IPS-20b (cell line): ENCODE measurements around the gene MAGIX.
"Not testable (repeated sequence)": the region's sequence is repeated elsewhere in the genome, so short reads cannot be mapped to it uniquely, and the experiment has no call there.

Experiments
- H3K27ac ChIP-seq: one replicate; pipeline ENCODE4 v1.5.1; 2013; ENCODE audit warnings: low read length
- H3K27me3 ChIP-seq: 2 replicates; pipeline ENCODE4 v1.6.1; 2013; ENCODE audit warnings: mild to moderate bottlenecking, low read length, inconsistent platforms; ENCODE audit not compliant: insufficient read depth
- H3K36me3 ChIP-seq: 2 replicates; pipeline ENCODE4 v1.6.1; 2013; ENCODE audit warnings: low read depth, mild to moderate bottlenecking, inconsistent platforms, low read length, moderate library complexity; ENCODE audit not compliant: insufficient read depth
- H3K4me1 ChIP-seq: 2 replicates; pipeline ENCODE4 v1.6.1; 2013; ENCODE audit warnings: mild to moderate bottlenecking, control low read depth, inconsistent platforms, low read length, moderate library complexity; ENCODE audit not compliant: insufficient read depth
- H3K4me3 ChIP-seq: 2 replicates; pipeline ENCODE4 v1.5.1; 2013; ENCODE audit warnings: mild to moderate bottlenecking, low read length, inconsistent platforms
- H3K9ac ChIP-seq: 2 replicates; pipeline ENCODE4 v1.6.1; 2013; ENCODE audit warnings: low read depth, mild to moderate bottlenecking, inconsistent platforms, low read length, moderate library complexity
- H3K9me3 ChIP-seq: 2 replicates; pipeline ENCODE4 v1.6.1; 2013; ENCODE audit warnings: mild to moderate bottlenecking, low read depth, low read length, inconsistent platforms; ENCODE audit not compliant: insufficient read depth

The MAGIX gene

GRCh38 chrX:49162620-49163019 lies at the start of gene MAGIX:
Gene MAGIX, plus strand, starts transcription at chrX:49162758. Its CDS starts 132 bp downstream, at chrX:49162890.
- Histone ChIP-seq H3K4me1 (no peaks in the 10 kb centered on the region; the same call in 1 of the 2 replicates), H3K9me3 (no peaks in the 10 kb centered on the region), H3K36me3 (no peaks in the 10 kb centered on the region), H3K9ac (no peak within 1 kb of the TSS), H3K27ac (no peak within 1 kb of the TSS), H3K4me3 (peak within 1 kb of the TSS; percentile 60; the same call in 1 of the 2 replicates), H3K27me3 (peaks cover 71% of the 10 kb centered on the region)

- Histone ChIP-seq H3K9me3 (no peaks in the 10 kb centered on the region), H3K4me3 (no peak overlapping the region), H3K27ac (no peak overlapping the region), H3K36me3 (peaks cover 35% of the 10 kb centered on the region), H3K9ac (no peak overlapping the region), H3K27me3 (no peaks in the 10 kb centered on the region), H3K4me1 (no peaks in the 10 kb centered on the region)
Measured at GRCh38 chrX:49116076-49116475, 46.5 kb upstream of the MAGIX start.

GRCh38 chrX:49116716-49117115 lies 45.8 kb upstream of the MAGIX start:
- Histone ChIP-seq H3K36me3 (peaks cover 40% of the 10 kb centered on the region), H3K4me3 (no peak overlapping the region), H3K27me3 (no peaks in the 10 kb centered on the region), H3K9ac (no peak overlapping the region), H3K9me3 (no peaks in the 10 kb centered on the region), H3K4me1 (no peaks in the 10 kb centered on the region), H3K27ac (no peak overlapping the region)

DNA sequence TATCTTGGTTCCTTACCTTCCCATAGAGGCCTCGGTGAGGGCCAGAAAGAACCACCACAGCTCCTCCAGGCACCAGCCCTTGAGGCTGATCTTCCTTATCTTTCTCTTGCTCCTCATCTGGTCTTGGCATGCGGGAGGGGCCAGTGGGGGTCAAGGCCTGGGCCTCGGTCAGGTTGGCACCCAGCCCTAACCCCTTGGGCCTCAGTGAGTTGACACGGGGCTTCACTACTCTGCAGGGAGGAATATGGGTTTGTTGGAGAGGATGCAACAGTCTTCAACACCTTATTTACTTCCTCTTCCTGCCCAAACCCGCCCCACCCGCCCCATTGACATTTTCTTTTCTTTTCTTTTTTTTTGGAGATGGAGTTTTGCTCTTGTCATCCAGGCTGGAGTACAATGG lies 45.0 kb upstream of the MAGIX start:
- no peak overlapping the region for H3K9ac ChIP-seq
- H3K9me3 ChIP-seq = no peaks in the 10 kb centered on the region
- no peaks in the 10 kb centered on the region for H3K27me3 ChIP-seq
- no peaks in the 10 kb centered on the region for H3K4me1 ChIP-seq
- no peak overlapping the region for H3K27ac ChIP-seq
- peaks cover 40% of the 10 kb centered on the region for H3K36me3 ChIP-seq
- H3K4me3 ChIP-seq = no peak overlapping the region

DNA sequence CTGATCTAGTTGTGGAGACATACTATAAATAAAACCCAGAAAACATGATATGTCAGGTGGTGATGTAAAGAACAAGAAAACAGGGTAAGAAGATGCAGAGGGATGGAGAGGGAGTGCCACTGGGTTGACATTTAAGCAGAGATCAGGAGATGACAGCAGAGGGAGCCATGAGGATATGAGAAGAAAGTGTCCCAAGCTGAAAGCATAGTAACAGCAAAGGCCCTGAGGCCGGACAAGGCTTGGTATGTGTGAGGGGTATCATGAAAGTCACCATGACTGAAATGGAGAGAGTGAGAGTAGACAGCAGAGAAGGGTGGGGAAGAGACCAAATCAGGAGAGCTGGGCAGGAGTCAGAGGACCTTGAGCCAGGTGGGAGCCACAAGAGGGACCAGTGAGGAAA lies 42.5 kb upstream of the MAGIX start:
- Histone ChIP-seq H3K36me3 (peaks cover 32% of the 10 kb centered on the region), H3K27ac (no peak overlapping the region)

DNA sequence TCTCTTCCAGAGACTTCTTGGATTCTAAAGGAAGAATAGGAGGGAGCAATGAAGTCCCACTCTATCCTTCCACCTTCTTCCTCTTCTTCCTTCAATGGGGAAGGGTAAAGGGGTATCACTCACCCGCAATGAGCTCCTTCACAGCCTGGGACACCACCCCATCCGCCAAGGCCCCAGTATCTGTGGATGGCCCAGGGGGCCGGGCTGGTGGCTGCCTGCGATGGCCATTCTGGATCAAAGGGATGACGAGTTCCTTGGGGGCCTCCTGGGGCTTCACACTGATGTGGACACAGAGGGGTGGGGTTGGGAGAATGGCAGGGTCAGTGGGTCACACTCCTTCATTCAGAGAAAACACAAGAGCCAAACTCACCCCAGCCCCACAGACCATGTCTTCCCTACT lies 40.1 kb upstream of the MAGIX start:
- Histone ChIP-seq H3K4me1 (no peaks in the 10 kb centered on the region), H3K36me3 (peaks cover 18% of the 10 kb centered on the region), H3K9ac (peak overlapping the region; percentile 90; the same call in 1 of the 2 replicates), H3K9me3 (no peaks in the 10 kb centered on the region), H3K27ac (no peak overlapping the region), H3K27me3 (no peaks in the 10 kb centered on the region), H3K4me3 (peak overlapping the region; percentile 96)

More for the DNA sequence above, 42.5 kb upstream of the MAGIX start:
- Histone ChIP-seq H3K4me3 (no peak overlapping the region), H3K9ac (no peak overlapping the region), H3K4me1 (no peaks in the 10 kb centered on the region), H3K27me3 (no peaks in the 10 kb centered on the region), H3K9me3 (no peaks in the 10 kb centered on the region)

GRCh38 chrX:49127742-49128258 lies 34.8 kb upstream of the MAGIX start:
- not testable (repeated sequence) for H3K36me3 ChIP-seq, H3K4me3 ChIP-seq, H3K27ac ChIP-seq, H3K27me3 ChIP-seq, H3K4me1 ChIP-seq, H3K9me3 ChIP-seq, H3K9ac ChIP-seq

DNA sequence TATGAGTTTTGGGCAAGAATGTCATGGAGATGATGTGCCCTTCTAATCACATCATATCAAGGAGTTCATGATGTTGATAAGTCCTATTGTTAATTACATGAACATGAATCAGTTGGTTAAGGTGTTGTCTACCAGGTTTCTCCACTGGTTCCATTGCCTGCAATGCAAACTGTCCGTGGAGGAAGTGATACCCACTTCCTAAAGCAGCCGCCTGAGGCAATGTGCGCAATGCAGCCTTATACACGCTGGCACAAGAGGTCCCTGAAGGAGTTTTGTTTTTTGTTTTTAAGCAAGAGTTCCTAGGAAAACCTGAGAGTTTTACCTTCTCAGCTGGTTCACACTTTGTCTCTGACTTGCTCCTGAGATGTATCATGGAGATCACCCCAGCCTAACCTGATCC lies 33.1 kb upstream of the MAGIX start:
- H3K36me3 ChIP-seq = no peaks in the 10 kb centered on the region
- no peak overlapping the region for H3K9ac ChIP-seq
- H3K4me1 ChIP-seq = no peaks in the 10 kb centered on the region
- no peaks in the 10 kb centered on the region for H3K27me3 ChIP-seq
- no peak overlapping the region for H3K4me3 ChIP-seq
- no peaks in the 10 kb centered on the region for H3K9me3 ChIP-seq
- H3K27ac ChIP-seq = no peak overlapping the region

DNA sequence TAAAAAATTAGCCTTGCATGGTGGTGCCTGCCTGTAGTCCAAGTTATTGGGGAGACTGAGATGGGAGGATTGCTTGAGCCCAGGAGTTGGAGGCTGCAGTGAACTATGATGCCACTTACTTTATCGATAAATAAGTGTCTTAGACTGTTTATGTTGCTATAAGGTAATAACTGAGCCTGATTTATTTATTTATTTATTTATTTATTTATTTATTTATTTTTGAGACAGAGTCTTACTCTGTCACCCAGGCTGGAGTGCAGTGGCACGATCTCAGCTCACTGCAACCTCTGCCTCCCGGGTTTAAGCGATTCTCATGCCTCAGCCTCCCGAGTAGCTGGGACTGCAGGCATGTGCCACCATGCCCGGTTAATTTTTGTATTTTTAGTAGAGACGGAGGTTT lies 30.3 kb upstream of the MAGIX start:
- H3K4me1 ChIP-seq, H3K9ac ChIP-seq, H3K27me3 ChIP-seq, H3K9me3 ChIP-seq, H3K4me3 ChIP-seq, H3K36me3 ChIP-seq, H3K27ac ChIP-seq: not testable (repeated sequence)

- H3K9ac ChIP-seq = no peak overlapping the region
- H3K4me3 ChIP-seq = no peak overlapping the region
- no peak overlapping the region for H3K27ac ChIP-seq
- H3K36me3 ChIP-seq = no peaks in the 10 kb centered on the region
- no peaks in the 10 kb centered on the region for H3K9me3 ChIP-seq
- no peaks in the 10 kb centered on the region for H3K27me3 ChIP-seq
- no peaks in the 10 kb centered on the region for H3K4me1 ChIP-seq
Measured at GRCh38 chrX:49133759-49134158, 28.8 kb upstream of the MAGIX start.

- Histone ChIP-seq H3K9ac (no peak overlapping the region), H3K27ac (no peak overlapping the region), H3K4me3 (no peak overlapping the region), H3K9me3 (peaks cover 9% of the 10 kb centered on the region; the same call in 1 of the 2 replicates), H3K36me3 (no peaks in the 10 kb centered on the region), H3K4me1 (no peaks in the 10 kb centered on the region), H3K27me3 (no peaks in the 10 kb centered on the region)
Measured at GRCh38 chrX:49137492-49137891, 25.1 kb upstream of the MAGIX start.

DNA sequence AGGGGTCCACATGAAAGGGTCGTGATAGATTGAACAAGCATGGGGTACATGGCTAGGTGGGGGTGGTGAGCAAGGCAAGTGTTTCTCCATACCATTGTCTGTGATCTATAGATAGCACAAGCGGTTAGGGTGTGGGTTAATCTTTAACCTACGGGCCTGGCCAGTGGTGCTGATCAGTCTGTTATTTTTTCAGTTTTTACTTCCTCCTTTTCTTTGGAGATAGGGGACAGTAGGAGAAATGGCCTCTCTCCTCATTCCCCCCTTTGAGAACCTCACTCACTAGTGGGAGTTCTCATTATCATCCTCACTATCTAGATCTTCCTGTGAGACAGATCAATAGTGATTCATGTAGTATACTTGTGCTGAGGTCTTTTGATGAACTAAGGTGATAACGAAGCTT lies 22.8 kb upstream of the MAGIX start:
- Histone ChIP-seq H3K27ac (no peak overlapping the region), H3K36me3 (no peaks in the 10 kb centered on the region), H3K9ac (no peak overlapping the region), H3K9me3 (peaks cover 9% of the 10 kb centered on the region; the same call in 1 of the 2 replicates), H3K4me3 (no peak overlapping the region), H3K4me1 (no peaks in the 10 kb centered on the region), H3K27me3 (no peaks in the 10 kb centered on the region)
